Astrocyte (in vitro differentiated cells and primary cell): ENCODE data around the gene RGL1. TPM values are rescaled to one million over a fixed set of nuclear protein-coding genes. Genes with fewer than 3 reads are reported as not detected.

Experiments used
- DNase-seq: peaks from one replicate; pipeline ENCODE4 v3.0.0-alpha.2; 2010; ENCODE audit warnings: low read depth
- FAIRE-seq: peaks from 2 replicates; lab custom pipeline; 2011; peaks lifted over from hg19 to GRCh38; lab: Jason Lieb, UNC
- H2AFZ ChIP-seq: 2 replicates; pipeline ENCODE4 v1.6.0; 2012; ENCODE audit warnings: low read depth, low read length, inconsistent platforms
- H3K27ac ChIP-seq: 2 replicates; pipeline ENCODE4 v1.5.1; 2011; ENCODE audit warnings: low read depth, low read length, inconsistent platforms
- H3K27me3 ChIP-seq: 2 replicates; pipeline ENCODE4 v1.6.0; 2011; ENCODE audit warnings: low read length, inconsistent platforms; ENCODE audit not compliant: insufficient read depth
- H3K36me3 ChIP-seq: 2 replicates; pipeline ENCODE4 v1.5.1; 2011; ENCODE audit warnings: low read length, inconsistent platforms; ENCODE audit not compliant: insufficient read depth
- H3K4me1 ChIP-seq: 2 replicates; pipeline ENCODE4 v1.5.1; 2011; ENCODE audit warnings: low read length, inconsistent platforms; ENCODE audit not compliant: insufficient read depth
- H3K4me2 ChIP-seq: 2 replicates; pipeline ENCODE4 v1.6.0; 2012; ENCODE audit warnings: low read length, inconsistent platforms
- H3K4me3 ChIP-seq: 2 replicates; pipeline ENCODE4 v1.5.1; 2011; ENCODE audit warnings: low read depth, mild to moderate bottlenecking, low read length, inconsistent platforms; ENCODE audit not compliant: insufficient read depth
- H3K79me2 ChIP-seq: 2 replicates; pipeline ENCODE4 v1.6.0; 2012; ENCODE audit warnings: mild to moderate bottlenecking, low read length, inconsistent platforms; ENCODE audit not compliant: insufficient read depth
- H3K9ac ChIP-seq: 2 replicates; pipeline ENCODE4 v1.6.0; 2012; ENCODE audit warnings: mild to moderate bottlenecking, low read length, inconsistent platforms
- H3K9me3 ChIP-seq: 2 replicates; pipeline ENCODE4 v1.5.1; 2012; ENCODE audit warnings: low read depth, mild to moderate bottlenecking, low read length, inconsistent platforms; ENCODE audit not compliant: insufficient read depth
- H4K20me1 ChIP-seq: 2 replicates; pipeline ENCODE4 v1.6.0; 2012; ENCODE audit warnings: low read length, inconsistent platforms; ENCODE audit not compliant: insufficient read depth
- H3K27ac Mint-ChIP-seq: one replicate; pipeline ENCODE4 v1.8.0; 2021; ENCODE audit warnings: mild to moderate bottlenecking, mixed read lengths; ENCODE audit not compliant: unreplicated experiment
- H3K27me3 Mint-ChIP-seq: one replicate; pipeline ENCODE4 v1.8.0; 2021; ENCODE audit warnings: low read depth, mixed read lengths; ENCODE audit not compliant: unreplicated experiment
- H3K36me3 Mint-ChIP-seq: one replicate; pipeline ENCODE4 v1.8.0; 2021; ENCODE audit warnings: low read depth, mixed read lengths; ENCODE audit not compliant: unreplicated experiment
- H3K4me1 Mint-ChIP-seq: one replicate; pipeline ENCODE4 v1.8.0; 2021; ENCODE audit warnings: low read depth, mixed read lengths; ENCODE audit not compliant: unreplicated experiment
- H3K4me3 Mint-ChIP-seq: one replicate; pipeline ENCODE4 v1.8.0; 2021; ENCODE audit warnings: mild to moderate bottlenecking, moderate library complexity, mixed read lengths; ENCODE audit not compliant: unreplicated experiment
- H3K9me3 Mint-ChIP-seq: one replicate; pipeline ENCODE4 v1.8.0; 2021; ENCODE audit warnings: mild to moderate bottlenecking, mixed read lengths; ENCODE audit not compliant: unreplicated experiment
- EZH2 ChIP-seq: IDR thresholded peaks from 2 replicates; pipeline ENCODE4 v1.6.1; 2012; ENCODE audit warnings: mild to moderate bottlenecking, low read length, inconsistent platforms; ENCODE audit not compliant: insufficient read depth
- total RNA-seq: library from RNA; stranded (reverse); gene quantifications from 2 replicates; pipeline ENCODE4 v1.2.1, GENCODE V29; 2021
- TF ChIP-seq, protein P1 (sequence below): IDR thresholded peaks from 2 replicates; pipeline ENCODE4 v1.5.1; 2011; ENCODE audit warnings: low read depth, mild to moderate bottlenecking, inconsistent platforms, low read length, moderate library complexity; ENCODE audit not compliant: insufficient read depth

The RGL1 gene
- total RNA-seq, 1 donor from 2014 or later: 10.1 TPM

- H3K9ac ChIP-seq: no peak overlapping the region
- H3K27me3 ChIP-seq: no peaks in the 10 kb centered on the region
- no peak overlapping the region for H3K27ac ChIP-seq
- H3K4me1 ChIP-seq: peaks cover 11% of the 10 kb centered on the region
- H3K36me3 ChIP-seq: no peaks in the 10 kb centered on the region
- FAIRE-seq (no peak), DNase-seq (peak; percentile 73)
- Mint-ChIP-seq H3K27ac (no peak overlapping the region), H3K27me3 (no peaks in the 10 kb centered on the region), H3K9me3 (peaks cover 3% of the 10 kb centered on the region), H3K36me3 (peaks cover 19% of the 10 kb centered on the region), H3K4me1 (peaks cover 4% of the 10 kb centered on the region), H3K4me3 (no peak overlapping the region)
- no peak overlapping the region for H2AFZ ChIP-seq
- H3K79me2 ChIP-seq: no peaks in the 10 kb centered on the region
- peak overlapping the region; percentile 13 for H3K4me2 ChIP-seq
- H3K4me3 ChIP-seq: no peak overlapping the region
- no peaks in the 10 kb centered on the region for H3K9me3 ChIP-seq
- TF ChIP-seq, protein P1, sequence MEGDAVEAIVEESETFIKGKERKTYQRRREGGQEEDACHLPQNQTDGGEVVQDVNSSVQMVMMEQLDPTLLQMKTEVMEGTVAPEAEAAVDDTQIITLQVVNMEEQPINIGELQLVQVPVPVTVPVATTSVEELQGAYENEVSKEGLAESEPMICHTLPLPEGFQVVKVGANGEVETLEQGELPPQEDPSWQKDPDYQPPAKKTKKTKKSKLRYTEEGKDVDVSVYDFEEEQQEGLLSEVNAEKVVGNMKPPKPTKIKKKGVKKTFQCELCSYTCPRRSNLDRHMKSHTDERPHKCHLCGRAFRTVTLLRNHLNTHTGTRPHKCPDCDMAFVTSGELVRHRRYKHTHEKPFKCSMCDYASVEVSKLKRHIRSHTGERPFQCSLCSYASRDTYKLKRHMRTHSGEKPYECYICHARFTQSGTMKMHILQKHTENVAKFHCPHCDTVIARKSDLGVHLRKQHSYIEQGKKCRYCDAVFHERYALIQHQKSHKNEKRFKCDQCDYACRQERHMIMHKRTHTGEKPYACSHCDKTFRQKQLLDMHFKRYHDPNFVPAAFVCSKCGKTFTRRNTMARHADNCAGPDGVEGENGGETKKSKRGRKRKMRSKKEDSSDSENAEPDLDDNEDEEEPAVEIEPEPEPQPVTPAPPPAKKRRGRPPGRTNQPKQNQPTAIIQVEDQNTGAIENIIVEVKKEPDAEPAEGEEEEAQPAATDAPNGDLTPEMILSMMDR: no peak
- no peak for TF ChIP-seq EZH2
- H4K20me1 ChIP-seq: no peaks in the 10 kb centered on the region
Observed at GRCh38 chr1:183926983-183927382, 122.1 kb downstream of the RGL1 start.

GRCh38 chr1:183931646-183932271 lies 126.8 kb downstream of the RGL1 start:
- Histone ChIP-seq H2AFZ (peak overlapping the region; percentile 52), H3K27me3 (no peaks in the 10 kb centered on the region)

DNA sequence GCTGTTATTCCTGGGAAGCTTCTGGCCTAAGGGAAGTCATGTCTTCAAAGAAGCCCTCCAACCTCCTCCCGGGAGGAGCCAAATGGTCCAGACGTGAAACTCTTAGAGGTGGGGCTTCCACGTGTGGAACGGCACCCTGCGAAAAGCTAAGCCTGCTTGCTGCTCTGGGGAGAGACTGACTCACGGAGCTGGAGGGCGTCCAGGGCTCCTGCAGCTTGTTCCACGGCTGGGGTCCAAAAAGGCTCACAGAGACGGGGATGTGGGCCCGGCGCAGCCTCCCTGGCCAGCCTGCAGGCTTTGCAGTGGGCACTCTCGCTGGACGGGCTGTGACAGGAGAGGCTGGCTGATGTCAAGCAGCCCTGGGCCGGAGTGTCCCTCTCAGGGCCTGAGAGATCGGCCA lies 127.5 kb downstream of the RGL1 start:
- no peak for TF ChIP-seq EZH2
- TF ChIP-seq, protein P1: no peak
- H3K4me3 Mint-ChIP-seq: no peak overlapping the region
- no peaks in the 10 kb centered on the region for H3K4me1 Mint-ChIP-seq
- DNase-seq: peak; percentile 92
- Histone ChIP-seq H3K4me1 (peaks cover 12% of the 10 kb centered on the region), H3K27me3 (no peaks in the 10 kb centered on the region), H2AFZ (peak overlapping the region; percentile 52), H3K4me3 (peak overlapping the region; percentile 27), H3K27ac (no peak overlapping the region), H3K4me2 (peak overlapping the region; percentile 73), H3K79me2 (no peaks in the 10 kb centered on the region), H3K36me3 (no peaks in the 10 kb centered on the region), H3K9ac (peak overlapping the region; percentile 7), H4K20me1 (no peaks in the 10 kb centered on the region), H3K9me3 (no peaks in the 10 kb centered on the region)
- H3K27ac Mint-ChIP-seq: no peak overlapping the region
- peaks cover 2% of the 10 kb centered on the region for H3K9me3 Mint-ChIP-seq
- no peak for FAIRE-seq
- peaks cover 9% of the 10 kb centered on the region for H3K27me3 Mint-ChIP-seq
- no peaks in the 10 kb centered on the region for H3K36me3 Mint-ChIP-seq

More at GRCh38 chr1:183931646-183932271, 126.8 kb downstream of the RGL1 start:
- Histone ChIP-seq H3K79me2 (no peaks in the 10 kb centered on the region), H3K4me1 (peaks cover 18% of the 10 kb centered on the region), H3K36me3 (no peaks in the 10 kb centered on the region), H3K9me3 (no peaks in the 10 kb centered on the region), H4K20me1 (no peaks in the 10 kb centered on the region), H3K4me2 (peak overlapping the region; percentile 73), H3K9ac (peak overlapping the region; percentile 7), H3K27ac (no peak overlapping the region), H3K4me3 (peak overlapping the region; percentile 27)
- Mint-ChIP-seq H3K36me3 (no peaks in the 10 kb centered on the region), H3K27ac (no peak overlapping the region), H3K9me3 (peaks cover 2% of the 10 kb centered on the region), H3K27me3 (peaks cover 7% of the 10 kb centered on the region), H3K4me3 (no peak overlapping the region), H3K4me1 (peaks cover 4% of the 10 kb centered on the region)
- DNase-seq (no peak), FAIRE-seq (no peak)
- TF ChIP-seq EZH2: no peak
- TF ChIP-seq, protein P1: no peak
